Measurements from ENCODE around the gene OGDH. TPM values are rescaled to one million over a fixed set of nuclear protein-coding genes. Genes with fewer than 3 reads are reported as not detected.

The OGDH gene
- total RNA-seq, 2 donors from 2014 or later = 36.1 to 46.1 TPM

DNA sequence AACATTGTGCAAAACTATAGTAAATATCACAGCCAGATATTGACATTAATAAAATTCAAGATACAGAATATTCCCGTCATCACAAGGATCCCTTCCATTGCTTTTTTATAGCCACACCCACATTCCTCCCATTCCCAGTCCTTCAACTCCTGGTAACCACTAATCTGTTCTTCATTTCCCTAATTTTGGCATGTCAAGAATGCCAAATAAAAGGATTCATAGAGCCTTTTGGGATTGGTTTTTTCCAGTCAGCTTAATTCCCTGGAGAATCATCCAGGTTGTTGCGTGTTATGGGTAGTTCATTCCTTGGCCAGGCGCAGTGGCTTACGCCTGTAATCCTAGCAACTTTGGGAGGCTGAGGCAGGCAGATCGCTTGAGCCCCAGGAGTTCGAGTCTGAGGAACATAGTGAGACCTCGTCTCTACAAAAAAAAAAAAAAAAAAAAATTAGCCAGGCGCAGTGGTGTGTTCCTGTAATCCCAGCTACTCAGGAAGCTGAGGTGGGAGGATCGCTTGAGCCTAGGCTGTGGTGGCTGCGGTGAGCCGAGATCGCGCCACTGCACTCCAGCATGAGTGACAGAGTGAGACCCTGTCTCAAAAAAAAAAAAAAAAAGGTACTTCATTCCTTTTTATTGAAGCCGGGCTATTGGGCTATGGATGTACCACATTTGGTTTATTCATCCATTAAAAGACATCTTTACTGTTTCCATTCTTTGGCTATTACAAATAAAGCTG lies 2.7 kb downstream of the OGDH start:
- 79 to 85% methylated on average over 14 of the region's 14 CpGs for WGBS, 2 donors
- no peak overlapping the region for H3K4me3 ChIP-seq
- H3K27me3 ChIP-seq = no peaks in the 10 kb centered on the region
- peaks cover 25% of the 10 kb centered on the region for H3K4me1 ChIP-seq
- ATAC-seq (no peak), DNase-seq (no peak)
- intact Hi-C loops (cut with DNase I) = loop anchor here (10.0 kb wide), 1 partner anchor 136 kb away; the partner anchor contains the start of gene ZMIZ2
- no peaks in the 10 kb centered on the region for H3K36me3 ChIP-seq (replicated peaks in 1 of 2; ENCODE audit: insufficient read depth in 1 of 2, low read depth in 2 of 2)
- no peaks in the 10 kb centered on the region for H3K9me3 ChIP-seq
- no peak overlapping the region for H3K27ac ChIP-seq
- TF ChIP-seq, protein P1, sequence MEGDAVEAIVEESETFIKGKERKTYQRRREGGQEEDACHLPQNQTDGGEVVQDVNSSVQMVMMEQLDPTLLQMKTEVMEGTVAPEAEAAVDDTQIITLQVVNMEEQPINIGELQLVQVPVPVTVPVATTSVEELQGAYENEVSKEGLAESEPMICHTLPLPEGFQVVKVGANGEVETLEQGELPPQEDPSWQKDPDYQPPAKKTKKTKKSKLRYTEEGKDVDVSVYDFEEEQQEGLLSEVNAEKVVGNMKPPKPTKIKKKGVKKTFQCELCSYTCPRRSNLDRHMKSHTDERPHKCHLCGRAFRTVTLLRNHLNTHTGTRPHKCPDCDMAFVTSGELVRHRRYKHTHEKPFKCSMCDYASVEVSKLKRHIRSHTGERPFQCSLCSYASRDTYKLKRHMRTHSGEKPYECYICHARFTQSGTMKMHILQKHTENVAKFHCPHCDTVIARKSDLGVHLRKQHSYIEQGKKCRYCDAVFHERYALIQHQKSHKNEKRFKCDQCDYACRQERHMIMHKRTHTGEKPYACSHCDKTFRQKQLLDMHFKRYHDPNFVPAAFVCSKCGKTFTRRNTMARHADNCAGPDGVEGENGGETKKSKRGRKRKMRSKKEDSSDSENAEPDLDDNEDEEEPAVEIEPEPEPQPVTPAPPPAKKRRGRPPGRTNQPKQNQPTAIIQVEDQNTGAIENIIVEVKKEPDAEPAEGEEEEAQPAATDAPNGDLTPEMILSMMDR (IDR thresholded peaks at IDR 0.05) = no peak
- TF ChIP-seq POLR2A (IDR thresholded peaks at IDR 0.05) = no peak

DNA sequence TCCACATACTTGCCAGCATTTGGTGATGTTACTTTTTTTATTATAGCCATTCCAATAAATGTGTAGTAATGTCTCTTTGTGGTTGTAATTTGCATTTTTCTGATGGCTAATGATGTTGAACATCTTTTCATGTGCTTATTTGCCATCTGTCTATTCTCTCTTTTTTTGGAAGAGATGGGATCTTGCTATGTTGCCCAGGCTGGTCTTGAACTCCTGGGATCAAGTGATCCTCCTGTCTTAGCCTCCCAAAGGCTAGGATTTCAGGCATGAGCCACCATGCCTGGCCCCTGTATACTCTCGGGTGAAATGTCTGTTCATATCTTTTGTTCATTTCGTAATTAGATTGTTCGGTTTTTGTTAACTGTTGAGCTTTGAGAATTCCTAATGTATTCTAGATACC lies 3.4 kb downstream of the OGDH start:
- Histone ChIP-seq H3K27ac (no peak overlapping the region), H3K9me3 (no peaks in the 10 kb centered on the region), H3K27me3 (no peaks in the 10 kb centered on the region), H3K4me3 (no peak overlapping the region), H3K4me1 (peaks cover 25% of the 10 kb centered on the region), H3K36me3 (replicated peaks in 1 of 2; ENCODE audit: insufficient read depth in 1 of 2, low read depth in 2 of 2) (no peaks in the 10 kb centered on the region)
- intact Hi-C loops (cut with DNase I) = loop anchor here (10.0 kb wide), 1 partner anchor 135 kb away; the partner anchor contains the start of gene ZMIZ2
- TF ChIP-seq, protein P1 (IDR thresholded peaks at IDR 0.05) = no peak
- no peak for TF ChIP-seq POLR2A (IDR thresholded peaks at IDR 0.05)
- no peak for DNase-seq
- 77 to 96% methylated on average over 3 of the region's 3 CpGs for WGBS, 2 donors
- no peak for ATAC-seq

DNA sequence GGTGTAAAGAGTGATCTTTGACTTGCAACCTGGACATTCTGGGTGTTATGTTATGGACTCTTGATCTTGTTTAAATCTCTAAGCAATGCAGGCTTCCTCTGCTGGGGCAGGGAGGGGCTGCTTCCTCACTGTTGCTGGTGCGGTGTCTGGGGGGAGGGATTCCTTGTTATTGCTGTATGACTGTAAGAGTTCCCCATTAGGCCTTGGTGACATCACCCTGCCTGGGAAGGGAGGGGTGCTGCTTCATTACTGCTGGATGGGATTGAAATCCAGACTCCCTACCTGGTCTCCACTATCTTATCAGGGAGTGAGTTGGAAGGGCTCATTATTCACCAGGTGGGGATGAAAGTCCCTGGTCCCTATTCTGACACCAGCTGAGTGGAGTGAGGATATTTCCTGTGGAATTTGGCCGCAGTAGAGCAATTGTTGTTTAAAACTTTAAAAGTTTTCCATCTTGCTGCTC lies 8.8 kb downstream of the OGDH start:
- Histone ChIP-seq H3K27me3 (no peaks in the 10 kb centered on the region), H3K36me3 (replicated peaks in 1 of 2; ENCODE audit: insufficient read depth in 1 of 2, low read depth in 2 of 2) (no peaks in the 10 kb centered on the region), H3K4me3 (no peak overlapping the region), H3K9me3 (no peaks in the 10 kb centered on the region), H3K4me1 (peaks cover 15% of the 10 kb centered on the region), H3K27ac (peak overlapping the region in 2 of 4 donors; percentile 10 to 59)
- DNase-seq (peak in 1 of 4 donors; percentile 53), ATAC-seq (peak; percentile 40)
- WGBS, 2 donors = 51 to 66% methylated on average over 2 of the region's 2 CpGs
- no peak for TF ChIP-seq POLR2A (IDR thresholded peaks at IDR 0.05)
- TF ChIP-seq, protein P1 (IDR thresholded peaks at IDR 0.05) = no peak
- intact Hi-C loops (cut with DNase I) = no loop called here

DNA sequence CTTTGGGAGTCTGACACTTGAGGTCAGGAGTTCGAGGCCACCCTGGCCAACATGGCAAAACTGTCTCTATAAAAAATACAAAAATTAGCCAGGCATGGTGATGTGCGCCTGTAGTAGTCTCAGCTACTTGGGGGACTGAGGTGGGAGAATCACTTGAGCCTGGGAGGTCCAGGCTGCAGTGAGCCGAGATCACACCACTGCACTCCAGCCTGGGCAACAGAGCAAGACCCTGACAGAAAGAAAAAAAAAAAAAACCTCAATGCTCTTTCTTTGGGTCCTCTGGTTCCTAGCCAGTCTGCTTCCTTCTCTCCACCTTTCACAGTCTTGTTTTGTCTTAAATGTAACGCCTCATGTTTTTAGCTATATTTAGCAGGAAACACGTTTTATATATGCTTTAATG lies 9.4 kb downstream of the OGDH start:
- H3K4me1 ChIP-seq = peaks cover 15% of the 10 kb centered on the region
- no peak for TF ChIP-seq POLR2A (IDR thresholded peaks at IDR 0.05)
- TF ChIP-seq, protein P1 (IDR thresholded peaks at IDR 0.05) = no peak
- WGBS, 2 donors = 82 to 92% methylated on average over 5 of the region's 5 CpGs
- H3K36me3 ChIP-seq (replicated peaks in 1 of 2; ENCODE audit: insufficient read depth in 1 of 2, low read depth in 2 of 2) = no peaks in the 10 kb centered on the region
- H3K27ac ChIP-seq = peak overlapping the region in 2 of 4 donors; percentile 10 to 59
- no peak for DNase-seq
- no peaks in the 10 kb centered on the region for H3K27me3 ChIP-seq
- H3K4me3 ChIP-seq = no peak overlapping the region
- H3K9me3 ChIP-seq = no peaks in the 10 kb centered on the region
- ATAC-seq = no peak
- intact Hi-C loops (cut with DNase I) = no loop called here

DNA sequence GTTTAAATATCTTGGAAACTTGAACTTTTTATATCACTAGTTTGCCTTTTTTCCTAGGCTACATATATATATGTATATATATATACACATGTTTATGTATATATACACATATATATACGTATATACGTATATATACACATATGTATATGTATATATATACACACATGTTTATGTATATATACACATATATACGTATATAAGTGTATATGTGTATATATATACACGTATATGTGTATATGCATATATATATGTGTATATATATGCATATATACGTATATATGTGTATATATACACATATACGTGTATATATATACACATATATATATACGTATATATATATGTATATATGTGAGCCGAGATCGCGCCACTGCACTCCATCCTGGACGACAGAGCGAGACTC lies 10.1 kb downstream of the OGDH start:
- TF ChIP-seq, protein P1 (IDR thresholded peaks at IDR 0.05) = no peak
- no peak for TF ChIP-seq POLR2A (IDR thresholded peaks at IDR 0.05)
- no peak overlapping the region for H3K27ac ChIP-seq

More for the DNA sequence above, 10.1 kb downstream of the OGDH start:
- intact Hi-C loops (cut with DNase I) = no loop called here
- DNase-seq (no peak), ATAC-seq (no peak)
- H3K27me3 ChIP-seq = no peaks in the 10 kb centered on the region
- no peak overlapping the region for H3K4me3 ChIP-seq
- WGBS, 2 donors = 86% methylated on average over 12 of the region's 12 CpGs
- no peaks in the 10 kb centered on the region for H3K36me3 ChIP-seq (replicated peaks in 1 of 2; ENCODE audit: insufficient read depth in 1 of 2, low read depth in 2 of 2)
- peaks cover 21% of the 10 kb centered on the region for H3K4me1 ChIP-seq
- no peaks in the 10 kb centered on the region for H3K9me3 ChIP-seq
